GM10248 (cell line): ENCODE results near the gene IGDCC3.
A peak's percentile ranks its signal among the peaks of the same experiment; 100 is the strongest.

Source experiments
- CTCF ChIA-PET: fragments of 300-600 bp; sonication (Branson Sonifier 250); formaldehyde crosslinking; extraction: SDS; loops from one replicate; lab custom pipeline; 2021; ENCODE audit warnings: antibody characterized with exemption; lab: Yijun Ruan, JAX
- POLR2A ChIA-PET: fragments of 350-650 bp; sonication (Branson Sonifier 250); formaldehyde crosslinking; extraction: SDS; loops from one replicate; lab custom pipeline; 2020; ENCODE audit warnings: antibody characterized with exemption; lab: Yijun Ruan, JAX
- DNase-seq: peaks from one replicate; pipeline ENCODE4 v3.0.0; 2012; ENCODE audit errors: extremely low spot score
- TF ChIP-seq, protein P1 (sequence below): IDR thresholded peaks from 2 replicates; pipeline ENCODE4 v1.5.1; 2012; ENCODE audit warnings: mild to moderate bottlenecking, low read depth; ENCODE audit errors: extremely low read depth, missing control alignments, control extremely low read depth

The IGDCC3 gene

DNA sequence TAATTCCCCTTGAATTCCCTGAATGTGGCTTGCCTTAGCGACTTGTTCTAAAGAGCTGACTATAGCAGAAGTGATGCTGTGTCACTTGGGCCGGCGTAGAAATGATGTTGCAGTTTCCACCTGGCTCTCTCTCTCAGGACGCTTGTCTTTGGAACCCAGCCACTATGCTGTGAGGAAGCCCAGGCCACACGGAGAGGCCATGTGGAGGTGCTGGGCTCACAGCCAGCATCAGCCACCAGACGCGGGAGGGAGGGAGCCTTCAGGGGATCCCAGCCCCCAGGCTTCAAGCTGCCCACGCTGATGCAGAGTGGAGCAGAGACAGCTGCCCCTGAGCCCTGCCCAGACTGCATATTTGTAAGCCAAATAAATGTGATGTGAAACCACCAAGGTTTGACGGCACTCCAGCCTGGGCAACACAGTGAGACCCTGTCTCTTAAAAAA is 54.7 kb downstream of the IGDCC3 start:
- TF ChIP-seq, protein P1, sequence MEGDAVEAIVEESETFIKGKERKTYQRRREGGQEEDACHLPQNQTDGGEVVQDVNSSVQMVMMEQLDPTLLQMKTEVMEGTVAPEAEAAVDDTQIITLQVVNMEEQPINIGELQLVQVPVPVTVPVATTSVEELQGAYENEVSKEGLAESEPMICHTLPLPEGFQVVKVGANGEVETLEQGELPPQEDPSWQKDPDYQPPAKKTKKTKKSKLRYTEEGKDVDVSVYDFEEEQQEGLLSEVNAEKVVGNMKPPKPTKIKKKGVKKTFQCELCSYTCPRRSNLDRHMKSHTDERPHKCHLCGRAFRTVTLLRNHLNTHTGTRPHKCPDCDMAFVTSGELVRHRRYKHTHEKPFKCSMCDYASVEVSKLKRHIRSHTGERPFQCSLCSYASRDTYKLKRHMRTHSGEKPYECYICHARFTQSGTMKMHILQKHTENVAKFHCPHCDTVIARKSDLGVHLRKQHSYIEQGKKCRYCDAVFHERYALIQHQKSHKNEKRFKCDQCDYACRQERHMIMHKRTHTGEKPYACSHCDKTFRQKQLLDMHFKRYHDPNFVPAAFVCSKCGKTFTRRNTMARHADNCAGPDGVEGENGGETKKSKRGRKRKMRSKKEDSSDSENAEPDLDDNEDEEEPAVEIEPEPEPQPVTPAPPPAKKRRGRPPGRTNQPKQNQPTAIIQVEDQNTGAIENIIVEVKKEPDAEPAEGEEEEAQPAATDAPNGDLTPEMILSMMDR: no peak
- DNase-seq: no peak
- POLR2A ChIA-PET: interaction anchor here (1.2 kb wide), 1 partner anchor 18 kb away, joined by 4 read pairs; the partner anchor contains the start of gene RNU5B-1
- CTCF ChIA-PET: interaction anchor here (1.2 to 12.6 kb wide), 3 partner anchors 10 to 78 kb away, joined by 3 to 203 read pairs (median 24); no protein-coding TSS in a partner anchor

DNA sequence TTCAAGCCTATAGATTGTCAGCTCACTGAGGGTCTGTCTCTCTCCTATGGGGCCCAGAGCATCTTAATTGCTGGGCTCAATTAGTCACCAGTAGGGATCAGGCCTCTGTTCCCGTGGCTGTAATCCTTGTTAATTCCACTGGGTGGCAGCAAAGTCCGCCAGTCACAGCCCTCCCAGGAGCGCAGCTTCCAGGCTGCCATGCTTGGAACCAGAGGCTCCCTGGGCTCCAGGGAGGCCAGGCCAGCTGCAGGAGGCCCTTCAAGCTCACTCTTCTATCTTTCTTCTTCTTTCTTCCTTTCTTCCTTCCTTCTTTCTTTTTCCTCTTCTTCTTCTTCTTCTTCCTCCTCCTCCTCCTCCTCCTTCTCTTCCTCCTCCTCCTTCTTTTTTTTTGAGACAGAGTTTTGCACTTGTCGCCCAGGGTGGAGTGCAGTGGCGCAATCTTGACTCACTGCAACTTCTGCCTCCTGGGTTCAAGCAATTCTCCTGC is 58.9 kb downstream of the IGDCC3 start:
- CTCF ChIA-PET: interaction anchor here (0.7 to 12.6 kb wide), 21 partner anchors 8 to 523 kb away, joined by 3 to 203 read pairs (median 6); partner anchors contain the start of genes PARP16 and RNU5B-1

DNA sequence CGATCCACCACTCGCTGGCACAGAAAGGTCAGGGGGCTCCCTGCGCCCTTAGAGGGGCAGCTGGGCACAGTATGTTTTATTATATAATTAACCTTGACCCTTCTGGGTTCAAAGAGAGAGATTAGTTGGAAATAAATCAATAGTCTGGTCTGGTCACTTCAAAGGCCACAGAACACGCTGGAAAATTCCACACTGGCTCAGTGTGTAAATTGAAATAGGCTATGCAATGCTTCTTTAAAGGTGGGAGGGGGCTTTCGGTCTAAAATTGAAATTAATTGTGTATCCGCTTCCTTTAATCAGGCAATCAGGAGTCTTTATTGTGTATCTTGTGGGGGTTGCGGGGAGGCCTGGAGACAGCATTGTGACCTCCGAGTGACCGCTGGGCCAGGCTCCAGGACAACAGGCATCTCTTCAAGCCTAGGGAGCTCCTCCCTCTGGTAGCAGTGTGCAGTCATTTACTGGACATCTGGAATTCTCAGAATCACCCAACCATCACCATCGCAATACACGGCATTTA is 65.3 kb downstream of the IGDCC3 start:
- ChIA-PET POLR2A (interaction anchor here (5.2 kb wide), 1 partner anchor 7 kb away, joined by 33 read pairs; the partner anchor contains the start of gene RNU5B-1), CTCF (interaction anchor here (1.0 to 12.6 kb wide), 4 partner anchors 10 to 88 kb away, joined by 3 to 203 read pairs (median 7); no protein-coding TSS in a partner anchor)
- no peak for DNase-seq
- TF ChIP-seq, protein P1: no peak

More for the DNA sequence above, 58.9 kb downstream of the IGDCC3 start:
- peak; percentile 89 for DNase-seq
- POLR2A ChIA-PET: no interaction called here
- TF ChIP-seq, protein P1: peak; percentile 86

DNA sequence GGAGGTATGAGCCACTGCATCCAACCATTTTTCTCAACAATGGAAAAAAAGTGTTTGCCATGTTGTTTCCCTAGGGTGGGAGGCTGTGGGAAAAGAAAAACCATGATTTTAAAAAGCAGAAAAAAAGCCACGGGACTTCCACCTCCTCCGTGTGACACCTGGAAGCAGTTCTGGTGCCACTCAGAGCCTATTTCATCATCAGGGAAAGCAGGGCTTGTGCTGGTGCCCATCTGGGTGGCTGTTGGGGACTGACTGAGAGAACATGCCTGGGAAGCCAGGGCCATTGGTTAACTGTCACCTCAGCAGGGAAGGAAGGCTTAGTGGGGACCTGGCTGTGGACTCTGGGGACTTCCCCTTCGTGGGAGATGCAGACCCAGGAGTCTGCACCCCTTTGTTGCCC is 66.0 kb downstream of the IGDCC3 start:
- POLR2A ChIA-PET: no interaction called here
- CTCF ChIA-PET: no interaction called here

DNA sequence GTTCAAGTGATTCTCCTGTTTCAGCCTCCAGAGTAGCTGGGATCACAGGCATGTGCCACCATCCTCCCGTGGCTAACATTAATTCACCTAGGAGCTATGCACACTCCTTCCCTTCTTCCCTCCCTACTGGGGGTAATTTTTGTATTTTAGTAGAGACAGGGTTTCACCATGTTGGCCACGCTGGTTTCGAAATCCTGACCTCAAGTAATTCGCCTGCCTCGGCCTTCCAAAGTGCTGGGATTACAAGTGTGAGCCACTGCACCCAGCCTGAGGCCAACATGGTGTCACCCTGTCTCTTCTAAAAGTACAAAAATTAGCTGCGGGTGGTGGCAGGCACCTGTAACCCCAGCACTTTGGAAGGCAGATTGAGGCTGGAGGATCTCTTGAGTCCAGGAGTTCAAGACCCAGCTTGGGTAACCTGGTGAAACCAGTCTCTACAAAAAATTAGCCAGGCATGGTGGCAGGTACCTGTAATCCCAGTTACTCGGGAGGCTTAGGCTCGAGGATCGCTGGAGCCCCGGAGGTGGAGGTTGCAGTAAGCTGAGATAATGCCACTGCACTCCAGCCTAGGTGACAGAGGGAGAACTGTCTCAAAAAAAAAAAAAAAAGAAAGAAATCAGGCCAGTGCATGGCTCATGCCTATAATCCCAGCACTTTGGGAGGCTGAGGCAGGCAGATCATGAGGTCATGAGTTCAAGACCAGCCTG is 67.2 kb downstream of the IGDCC3 start:
- ChIA-PET CTCF (interaction anchor here (1.5 to 4.0 kb wide), 3 partner anchors 9 to 12 kb away, joined by 5 to 24 read pairs (median 6); no protein-coding TSS in a partner anchor), POLR2A (no interaction called here)
- DNase-seq: no peak
- TF ChIP-seq, protein P1: no peak

More for the DNA sequence above, 66.0 kb downstream of the IGDCC3 start:
- no peak for DNase-seq
- TF ChIP-seq, protein P1: no peak

DNA sequence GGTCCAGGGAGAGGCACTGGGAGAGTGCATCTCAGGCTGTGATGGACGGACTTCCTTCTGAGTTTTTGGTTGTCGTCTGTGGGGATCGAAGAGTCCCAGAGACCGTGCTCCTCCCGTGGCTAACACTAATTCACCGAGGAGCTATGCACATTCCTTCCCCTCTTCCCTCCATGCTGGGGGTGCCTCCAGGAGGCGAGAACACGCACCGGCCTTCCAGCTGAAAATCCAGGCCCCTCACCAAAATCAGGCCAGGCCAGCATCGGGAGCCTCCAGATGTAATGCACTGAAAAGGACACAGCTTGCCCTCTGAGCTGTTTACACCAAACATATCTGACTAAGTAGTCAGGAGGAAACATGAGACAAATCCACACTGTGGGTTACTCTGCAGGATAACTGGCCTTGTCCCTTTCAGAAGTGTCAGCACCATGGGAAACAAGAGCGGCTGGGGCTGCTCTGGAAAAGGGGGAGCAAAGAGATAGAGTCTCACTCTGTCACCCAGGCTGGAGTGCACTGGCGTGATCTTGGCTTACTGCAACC is 67.9 kb downstream of the IGDCC3 start:
- TF ChIP-seq, protein P1: no peak
- no peak for DNase-seq
- ChIA-PET CTCF (interaction anchor here (1.5 to 4.0 kb wide), 4 partner anchors 10 to 58 kb away, joined by 3 to 24 read pairs (median 6); no protein-coding TSS in a partner anchor), POLR2A (no interaction called here)
